Prostate gland (tissue), 2 donors: ENCODE measurements around the gene KAT2A.

Experiments used
- POLR2A ChIP-seq: fragments of 450-650 bp; IDR thresholded peaks from one replicate; pipeline ENCODE4 v1.6.1; 2016; ENCODE audit warnings: antibody characterized with exemption, mild to moderate bottlenecking
- POLR2AphosphoS5 ChIP-seq: sonication (generic); formaldehyde crosslinking; IDR thresholded peaks from one replicate; pipeline ENCODE4 v1.6.1; 2017; ENCODE audit warnings: antibody characterized with exemption
- TF ChIP-seq, protein P1 (sequence below), 4 experiments: fragments of 200-600 bp in 2 of 4; fragments of 450-650 bp in 2 of 4; sonication (generic) in 2 of 4; IDR thresholded peaks; 1 replicate in 3 of 4; 2 replicates in 1 of 4; pipeline ENCODE4 v1.5.1; 2016 to 2019; ENCODE audit warnings: antibody characterized with exemption in 4 of 4, mild to moderate bottlenecking in 2 of 4, moderate library complexity in 2 of 4

DNA sequence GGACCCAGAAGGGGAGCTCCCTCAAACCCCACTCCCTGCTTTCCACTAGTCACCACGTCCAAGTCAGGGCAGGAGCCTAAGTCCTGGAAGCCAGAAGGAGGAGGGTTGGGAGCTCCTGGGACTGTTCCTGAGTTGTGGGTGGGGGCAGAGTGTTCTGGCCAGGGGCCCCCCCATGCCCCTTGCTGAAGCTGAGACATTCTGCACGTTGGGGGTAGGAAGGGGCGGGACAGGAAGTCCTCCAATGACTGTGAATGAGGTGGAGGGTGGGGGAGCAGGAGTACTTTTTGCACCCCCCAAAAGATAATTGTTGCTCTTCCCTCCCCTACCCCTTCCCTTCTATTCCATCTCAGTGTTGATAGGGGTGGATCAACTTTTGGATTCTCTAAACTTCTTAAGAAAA lies 49.4 kb downstream of the KAT2A start:
- TF ChIP-seq, protein P1, sequence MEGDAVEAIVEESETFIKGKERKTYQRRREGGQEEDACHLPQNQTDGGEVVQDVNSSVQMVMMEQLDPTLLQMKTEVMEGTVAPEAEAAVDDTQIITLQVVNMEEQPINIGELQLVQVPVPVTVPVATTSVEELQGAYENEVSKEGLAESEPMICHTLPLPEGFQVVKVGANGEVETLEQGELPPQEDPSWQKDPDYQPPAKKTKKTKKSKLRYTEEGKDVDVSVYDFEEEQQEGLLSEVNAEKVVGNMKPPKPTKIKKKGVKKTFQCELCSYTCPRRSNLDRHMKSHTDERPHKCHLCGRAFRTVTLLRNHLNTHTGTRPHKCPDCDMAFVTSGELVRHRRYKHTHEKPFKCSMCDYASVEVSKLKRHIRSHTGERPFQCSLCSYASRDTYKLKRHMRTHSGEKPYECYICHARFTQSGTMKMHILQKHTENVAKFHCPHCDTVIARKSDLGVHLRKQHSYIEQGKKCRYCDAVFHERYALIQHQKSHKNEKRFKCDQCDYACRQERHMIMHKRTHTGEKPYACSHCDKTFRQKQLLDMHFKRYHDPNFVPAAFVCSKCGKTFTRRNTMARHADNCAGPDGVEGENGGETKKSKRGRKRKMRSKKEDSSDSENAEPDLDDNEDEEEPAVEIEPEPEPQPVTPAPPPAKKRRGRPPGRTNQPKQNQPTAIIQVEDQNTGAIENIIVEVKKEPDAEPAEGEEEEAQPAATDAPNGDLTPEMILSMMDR (IDR thresholded peaks at IDR 0.05): no peak
- no peak for TF ChIP-seq POLR2A
- no peak for TF ChIP-seq POLR2AphosphoS5
